HepG2 (cell line): ENCODE results near the gene CDC14B. TPM values are rescaled to one million over a fixed set of nuclear protein-coding genes. Genes with fewer than 3 reads are reported as not detected.
A peak's percentile ranks its signal among the peaks of the same experiment; 100 is the strongest.

Source experiments
- AKNA ChIP-seq: sonication (generic); formaldehyde crosslinking; IDR thresholded peaks from 2 replicates; pipeline ENCODE4 v1.4.0; 2020; ENCODE audit warnings: missing genetic modification reagents, borderline replicate concordance
- CEBPZ ChIP-seq: IDR thresholded peaks from 2 replicates; pipeline ENCODE4 v1.6.1; 2012; ENCODE audit warnings: low read length, improper control_type of control experiment
- HNF1A ChIP-seq, 2 experiments: sonication (generic) in 1 of 2; formaldehyde crosslinking in 1 of 2; IDR thresholded peaks; 2 replicates each; pipeline versions ENCODE4 v1.4.0 to v1.6.1; 2016 to 2020; ENCODE audit warnings: borderline replicate concordance in 1 of 2, low read depth in 1 of 2, mild to moderate bottlenecking in 1 of 2, missing genetic modification reagents in 1 of 2
- MEIS2 ChIP-seq: sonication (generic); formaldehyde crosslinking; IDR thresholded peaks from 2 replicates; pipeline ENCODE4 v1.9.0; 2021; ENCODE audit warnings: mild to moderate bottlenecking, missing genetic modification reagents
- PLSCR1 ChIP-seq: sonication (generic); formaldehyde crosslinking; IDR thresholded peaks from 2 replicates; pipeline ENCODE4 v1.5.0; 2020; ENCODE audit warnings: missing genetic modification reagents, mild to moderate bottlenecking, borderline replicate concordance
- SP5 ChIP-seq: IDR thresholded peaks from 2 replicates; pipeline ENCODE4 v1.6.1; 2016; ENCODE audit warnings: low read depth, borderline replicate concordance
- TP53 ChIP-seq: sonication (generic); formaldehyde crosslinking; conservative IDR thresholded peaks from 2 replicates; pipeline ENCODE4 v1.4.0; 2020; ENCODE audit warnings: missing genetic modification reagents
- TRAFD1 ChIP-seq: sonication (generic); formaldehyde crosslinking; IDR thresholded peaks from 2 replicates; pipeline ENCODE4 v1.5.1; 2020; ENCODE audit warnings: missing genetic modification reagents, mild to moderate bottlenecking, borderline replicate concordance
- ZC3H4 ChIP-seq: sonication (generic); formaldehyde crosslinking; IDR thresholded peaks from 2 replicates; pipeline ENCODE4 v1.4.0; 2020; ENCODE audit warnings: missing genetic modification reagents, borderline replicate concordance
- ZNF501 ChIP-seq: sonication (generic); formaldehyde crosslinking; IDR thresholded peaks from 2 replicates; pipeline ENCODE4 v1.5.1; 2020; ENCODE audit warnings: mild to moderate bottlenecking, moderate library complexity, missing genetic modification reagents
- ZNF619 ChIP-seq: sonication (generic); formaldehyde crosslinking; IDR thresholded peaks from 2 replicates; pipeline ENCODE4 v1.4.0; 2020; ENCODE audit warnings: mild to moderate bottlenecking, missing genetic modification reagents
- ZNF788 ChIP-seq: sonication (generic); formaldehyde crosslinking; IDR thresholded peaks from 2 replicates; pipeline ENCODE4 v1.5.0; 2020; ENCODE audit warnings: mild to moderate bottlenecking, missing genetic modification reagents, borderline replicate concordance
- polyA plus RNA-seq, 8 experiments: library from polyadenylated mRNA; depleted of rRNA in 3 of 8; stranded (reverse) in 7 of 8; unstranded in 1 of 8; fragments of >200 nt; fragmentation: Illumina TruSeq in 4 of 8; extraction: Trizol in 4 of 8; gene quantifications; 2 replicates each; pipeline versions ENCODE4 v1.2.1 to v1.2.3, GENCODE V29; 2011 to 2016; ENCODE audit warnings: low read depth in 4 of 8, missing spikeins in 1 of 8, mixed read lengths in 1 of 8; ENCODE audit not compliant: insufficient read depth in 1 of 8
- total RNA-seq, 5 experiments: library from RNA; depleted of rRNA; stranded (reverse); fragments of >200 nt; fragmentation: Illumina TruSeq; extraction: Trizol; gene quantifications; 2 replicates each; pipeline ENCODE4 v1.2.3, GENCODE V29; 2016; ENCODE audit warnings: low read depth in 1 of 5

CDC14B gene
- total and polyA plus RNA-seq, 2 of the 13 experiments (the other 11 are each of a cell fraction or from before 2014, with no cell fraction given) = 25.8 to 33.3 TPM

GRCh38 chr9:96654450-96655197 lies 35.0 kb upstream of the CDC14B start (continued):
- no peak for TF ChIP-seq CEBPZ
- no peak for TF ChIP-seq PLSCR1
- no peak; the same call in 1 of the 2 replicates for TF ChIP-seq ZNF788 (CRISPR knock-in tag)
- no peak for TF ChIP-seq TP53 (CRISPR knock-in tag)
- TF ChIP-seq SP5 (CRISPR knock-in tag) = no peak; the same call in 1 of the 2 replicates
- TF ChIP-seq ZC3H4 (CRISPR knock-in tag) = no peak
- TF ChIP-seq ZNF501 (CRISPR knock-in tag) = 0 out of 2 replicates have a peak, but pooled peaks have one; percentile 32
- TF ChIP-seq HNF1A (IDR thresholded peaks at IDR 0.05; ENCODE audit: low read depth) = no peak
- no peak for TF ChIP-seq HNF1A (CRISPR knock-in tag; IDR thresholded peaks at IDR 0.05; ENCODE audit: borderline replicate concordance)
- TF ChIP-seq TRAFD1 (CRISPR knock-in tag) = no peak
- no peak for TF ChIP-seq ZNF619
- TF ChIP-seq MEIS2 (CRISPR knock-in tag) = no peak
- no peak for TF ChIP-seq AKNA
